ENCODE measurements around the gene MFAP5. TPM values are rescaled to one million over a fixed set of nuclear protein-coding genes. Genes with fewer than 3 reads are reported as not detected.

Gene MFAP5
- total and polyA plus RNA-seq, 2 donors (not counting 3 experiments of a cell fraction or from before 2014, with no cell fraction given), result 0.39 TPM; not detected in 1

DNA sequence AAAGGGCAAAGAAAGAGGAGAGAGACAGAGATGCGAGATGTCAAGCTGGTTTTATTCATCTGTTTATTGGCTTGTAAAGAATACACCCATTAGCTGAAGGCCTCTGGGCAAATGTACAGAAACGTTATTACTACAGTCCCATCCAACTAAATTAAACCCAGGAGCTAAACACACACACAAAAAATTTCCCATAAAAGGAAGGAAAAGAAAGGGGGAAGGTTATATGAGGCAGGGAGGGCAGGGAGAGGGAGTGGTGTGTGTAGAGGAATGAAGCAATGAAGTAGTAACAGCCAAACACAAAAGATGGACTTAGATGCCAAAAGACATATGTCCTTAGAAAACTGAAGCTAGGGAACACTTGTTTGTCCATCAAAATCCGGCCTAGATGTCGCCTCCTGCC lies 3.1 kb upstream of the MFAP5 start:
- CTCF ChIA-PET, result interaction anchor here (0.7 to 1.3 kb wide), 3 partner anchors 9 to 158 kb away, joined by 3 to 8 read pairs (median 4); no protein-coding TSS in a partner anchor
- Histone ChIP-seq H3K4me1 (ENCODE audit: control insufficient read depth, extremely low read depth, insufficient read depth, low read length) (no peaks in the 10 kb centered on the region), H3K9ac (replicated peaks; ENCODE audit: extremely low read depth, insufficient read depth, low read length) (no peak overlapping the region), H3K4me2 (ENCODE audit: insufficient read depth, low read length) (no peak overlapping the region), H3K27ac (ENCODE audit: insufficient read depth, low read depth, low read length) (no peak overlapping the region), H3K4me3 (replicated peaks in 1 of 3; ENCODE audit: insufficient read depth in 1 of 3, low read depth in 1 of 3, low read length in 3 of 3) (no peak overlapping the region), H2AFZ (ENCODE audit: low read depth, low read length) (no peak overlapping the region), H4K20me1 (replicated peaks; ENCODE audit: control insufficient read depth, extremely low read depth, insufficient read depth, low read length) (no peaks in the 10 kb centered on the region), H3K27me3 (ENCODE audit: control insufficient read depth in 2 of 2, insufficient read depth in 2 of 2, low read length in 2 of 2) (peaks cover 2 to 9% of the 10 kb centered on the region in 2 experiments), H3K79me2 (ENCODE audit: control insufficient read depth, insufficient read depth, low read length) (no peaks in the 10 kb centered on the region), H3K9me3 (replicated peaks; ENCODE audit: control insufficient read depth, insufficient read depth, low read length) (no peaks in the 10 kb centered on the region), H3K36me3 (ENCODE audit: control insufficient read depth in 2 of 2, extremely low read depth in 1 of 2, insufficient read depth in 2 of 2, low read length in 2 of 2) (no peaks in the 10 kb centered on the region), H3K9me1 (replicated peaks; ENCODE audit: control insufficient read depth, extremely low read depth, insufficient read depth, low read length) (no peaks in the 10 kb centered on the region)
- dilution Hi-C loops (cut with MboI; ENCODE audit: extremely low pct_ligation_motif_present, low sequenced_read_pairs), result no loop called here
- BruUV-seq (replicated peaks), result no TSS peak
- FAIRE-seq (no peak), DNase-seq (ENCODE audit: low read depth, low spot score) (no peak)
- intact Hi-C loops (cut with micrococcal nuclease), result no loop called here
- POLR2A ChIA-PET, result no interaction called here
- TF ChIP-seq POLR2AphosphoS5 (IDR thresholded peaks at IDR 0.05; ENCODE audit: insufficient read depth, low read depth, low read length) (no peak), EZH2 (IDR thresholded peaks at IDR 0.05; ENCODE audit: borderline replicate concordance, low read depth, low read length, severe bottlenecking) (no peak), FOS (IDR thresholded peaks at IDR 0.05; ENCODE audit: borderline replicate concordance, insufficient read depth, low read length) (no peak), MYC (IDR thresholded peaks at IDR 0.05; ENCODE audit: low read depth, low read length) (no peak), GATA2 (IDR thresholded peaks at IDR 0.05; ENCODE audit: insufficient read depth, insufficient read length, low read depth, low read length) (no peak)
- TF ChIP-seq, protein P1, sequence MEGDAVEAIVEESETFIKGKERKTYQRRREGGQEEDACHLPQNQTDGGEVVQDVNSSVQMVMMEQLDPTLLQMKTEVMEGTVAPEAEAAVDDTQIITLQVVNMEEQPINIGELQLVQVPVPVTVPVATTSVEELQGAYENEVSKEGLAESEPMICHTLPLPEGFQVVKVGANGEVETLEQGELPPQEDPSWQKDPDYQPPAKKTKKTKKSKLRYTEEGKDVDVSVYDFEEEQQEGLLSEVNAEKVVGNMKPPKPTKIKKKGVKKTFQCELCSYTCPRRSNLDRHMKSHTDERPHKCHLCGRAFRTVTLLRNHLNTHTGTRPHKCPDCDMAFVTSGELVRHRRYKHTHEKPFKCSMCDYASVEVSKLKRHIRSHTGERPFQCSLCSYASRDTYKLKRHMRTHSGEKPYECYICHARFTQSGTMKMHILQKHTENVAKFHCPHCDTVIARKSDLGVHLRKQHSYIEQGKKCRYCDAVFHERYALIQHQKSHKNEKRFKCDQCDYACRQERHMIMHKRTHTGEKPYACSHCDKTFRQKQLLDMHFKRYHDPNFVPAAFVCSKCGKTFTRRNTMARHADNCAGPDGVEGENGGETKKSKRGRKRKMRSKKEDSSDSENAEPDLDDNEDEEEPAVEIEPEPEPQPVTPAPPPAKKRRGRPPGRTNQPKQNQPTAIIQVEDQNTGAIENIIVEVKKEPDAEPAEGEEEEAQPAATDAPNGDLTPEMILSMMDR (IDR thresholded peaks at IDR 0.05; ENCODE audit: extremely low read depth in 1 of 2, insufficient read depth in 1 of 2, low read depth in 1 of 2, low read length in 2 of 2), result no peak
- TF ChIP-seq, protein P2, sequence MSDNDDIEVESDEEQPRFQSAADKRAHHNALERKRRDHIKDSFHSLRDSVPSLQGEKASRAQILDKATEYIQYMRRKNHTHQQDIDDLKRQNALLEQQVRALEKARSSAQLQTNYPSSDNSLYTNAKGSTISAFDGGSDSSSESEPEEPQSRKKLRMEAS (IDR thresholded peaks at IDR 0.05; ENCODE audit: insufficient read depth, insufficient read length), result no peak

All from endothelial cell of umbilical vein (primary cell).